GM18951 (cell line): ENCODE measurements around the gene TPCN1.

Experiments
- POLR2A ChIP-seq: IDR thresholded peaks from 4 replicates; pipeline ENCODE4 v1.6.1; 2011; ENCODE audit warnings: mild to moderate bottlenecking; ENCODE audit not compliant: insufficient read length, insufficient read depth; ENCODE audit errors: extremely low read depth
- in situ Hi-C: fragments of 300-500 bp; cut with MboI; formaldehyde crosslinking; loops from one replicate; pipeline ENCODE4 v1.12.0; 2022; ENCODE audit warnings: low sequenced_read_pairs, mixed read lengths, inconsistent platforms; ENCODE audit not compliant: unreplicated experiment

Gene TPCN1

DNA sequence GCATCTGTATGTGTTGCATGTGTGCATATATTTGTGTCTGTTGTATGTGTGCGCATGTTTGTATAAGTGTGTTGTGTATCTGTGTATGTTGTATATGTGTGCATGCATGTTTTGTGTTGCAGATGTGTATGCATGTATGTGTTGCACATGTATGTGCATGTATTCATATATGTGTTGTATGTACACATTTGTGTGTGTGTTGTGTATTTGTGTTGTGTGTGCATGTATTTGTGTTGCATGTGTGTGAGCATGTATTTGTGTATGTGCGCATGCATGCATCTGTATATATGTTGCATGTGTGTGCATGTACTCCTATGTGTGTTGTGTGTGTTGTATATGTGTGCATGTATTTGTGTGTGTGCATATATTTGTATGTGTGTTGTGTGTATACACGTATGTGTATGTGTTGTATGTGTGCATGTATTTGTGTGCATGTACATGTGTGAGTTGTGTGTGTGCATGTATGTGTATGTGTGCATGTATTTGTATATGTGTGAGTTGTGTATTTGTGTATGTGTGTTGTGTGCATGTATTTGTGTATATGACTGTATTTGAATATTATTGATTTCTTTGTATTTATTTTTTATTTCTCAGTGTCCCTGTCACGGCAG is 96.9 kb downstream of the TPCN1 start:
- in situ Hi-C loops: no loop called here

DNA sequence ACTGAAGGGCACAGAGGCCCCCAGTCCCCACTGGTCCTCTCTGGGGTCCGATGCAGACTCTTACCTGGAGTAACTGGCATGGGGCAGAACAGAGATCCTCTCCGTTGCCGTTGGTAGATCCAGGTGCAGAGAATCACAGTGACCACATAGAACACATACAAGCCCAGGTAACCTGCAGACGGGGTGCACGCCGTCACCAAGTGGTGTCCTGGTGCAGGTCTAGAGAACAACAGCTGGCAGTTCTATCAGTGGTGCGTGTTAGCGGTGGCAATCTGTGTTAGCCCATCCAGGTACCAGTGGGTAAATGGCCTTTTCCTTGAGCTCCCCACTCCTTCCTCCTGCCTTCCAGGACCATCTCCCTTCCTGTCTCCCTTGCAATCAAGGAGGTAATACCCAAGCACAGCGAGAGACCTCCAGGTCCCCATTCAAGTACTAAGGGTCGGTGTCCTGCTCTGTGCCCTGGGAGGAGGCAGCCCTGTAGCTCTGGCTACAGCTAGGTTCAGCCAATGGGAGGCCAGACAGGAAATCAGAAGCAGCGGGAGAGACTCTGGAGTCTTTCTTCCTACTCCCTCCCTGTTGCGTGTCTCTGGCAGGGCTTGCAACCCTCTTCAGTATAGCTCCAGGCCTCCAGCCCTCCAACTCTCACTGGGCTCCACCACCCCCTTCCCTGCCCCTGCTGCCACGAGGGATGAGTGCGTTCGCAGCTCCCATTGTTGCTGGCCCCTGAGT is 97.8 kb downstream of the TPCN1 start:
- no peak for TF ChIP-seq POLR2A
- in situ Hi-C loops: no loop called here

More for the DNA sequence above, 96.9 kb downstream of the TPCN1 start:
- no peak for TF ChIP-seq POLR2A

- in situ Hi-C loops: no loop called here
- TF ChIP-seq POLR2A: no peak
Measured at GRCh38 chr12:113320401-113320800, 99.1 kb downstream of the TPCN1 start.

- in situ Hi-C loops: no loop called here
- TF ChIP-seq POLR2A: no peak
Measured at GRCh38 chr12:113322343-113322742, 101.1 kb downstream of the TPCN1 start.

GRCh38 chr12:113325916-113326315 is 104.7 kb downstream of the TPCN1 start:
- TF ChIP-seq POLR2A: no peak
- in situ Hi-C loops: no loop called here

DNA sequence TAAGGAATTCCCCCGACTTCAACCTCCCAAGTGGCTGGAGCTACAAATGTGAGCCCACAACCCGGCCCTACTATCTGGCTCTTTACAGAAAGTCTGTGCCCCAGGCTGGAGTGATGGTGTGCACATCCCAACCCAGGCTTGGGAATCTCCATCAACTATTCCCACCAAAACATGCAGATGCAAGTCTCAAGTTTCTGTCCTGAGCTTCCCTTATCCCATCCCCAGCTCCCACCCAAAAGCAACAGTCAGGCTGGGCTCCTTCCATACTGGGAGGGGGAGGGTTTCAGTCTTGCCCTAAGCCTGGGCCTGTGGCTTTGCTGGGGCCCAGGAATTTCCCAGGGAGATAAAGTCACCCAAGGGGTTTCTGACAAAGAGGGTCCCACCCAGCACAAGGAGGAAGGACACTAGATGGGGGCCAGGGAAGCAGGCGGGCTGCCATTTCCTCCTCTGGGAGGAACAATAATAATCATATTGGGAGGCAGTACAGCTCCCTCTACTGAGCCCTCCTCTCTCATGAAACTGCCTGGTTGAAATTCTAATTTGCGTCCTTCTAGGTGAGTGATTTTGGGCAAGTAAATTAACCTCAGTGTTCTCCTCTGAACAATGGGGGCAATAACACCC is 105.6 kb downstream of the TPCN1 start:
- TF ChIP-seq POLR2A: no peak
- in situ Hi-C loops: no loop called here

- TF ChIP-seq POLR2A: no peak
- in situ Hi-C loops: no loop called here
Measured at GRCh38 chr12:113328368-113328889, 107.2 kb downstream of the TPCN1 start.

- in situ Hi-C loops: no loop called here
- no peak for TF ChIP-seq POLR2A
Measured at GRCh38 chr12:113329022-113329790, 107.9 kb downstream of the TPCN1 start.

- TF ChIP-seq POLR2A: no peak
- in situ Hi-C loops: no loop called here
Measured at GRCh38 chr12:113329791-113330417, 108.6 kb downstream of the TPCN1 start.

DNA sequence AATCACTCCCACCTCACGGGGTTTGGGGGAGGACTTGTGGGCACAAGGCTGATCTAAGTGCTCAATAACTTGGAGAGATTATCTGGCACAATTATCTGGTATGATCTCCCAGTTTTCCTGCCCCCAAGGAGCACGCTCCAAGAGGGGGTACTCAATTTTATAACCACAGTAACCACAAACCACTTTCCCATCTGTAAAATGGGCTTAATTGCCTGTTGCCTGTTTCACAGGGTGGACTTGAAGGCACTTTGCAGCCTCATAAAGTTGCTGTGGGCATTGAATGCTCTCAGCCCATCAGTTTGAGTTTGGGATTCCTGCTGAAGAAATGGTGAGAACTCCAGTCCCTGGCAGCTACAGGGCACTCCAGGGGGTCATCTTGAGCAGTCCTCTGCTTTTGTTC is 109.2 kb downstream of the TPCN1 start:
- in situ Hi-C loops: no loop called here
- no peak for TF ChIP-seq POLR2A

GRCh38 chr12:113332688-113333417 is 111.6 kb downstream of the TPCN1 start:
- in situ Hi-C loops: no loop called here
- TF ChIP-seq POLR2A: no peak

- in situ Hi-C loops: no loop called here
- TF ChIP-seq POLR2A: no peak
Measured at GRCh38 chr12:113333418-113333750, 112.1 kb downstream of the TPCN1 start.
